Fibroblast of pulmonary artery (primary cell): ENCODE results near the gene GRAMD1A.

Source experiments
- DNase-seq: peaks from one replicate; pipeline ENCODE4 v3.0.0-alpha.2; 2010; ENCODE audit warnings: low read depth
- H3K4me3 ChIP-seq: replicated peaks from 2 replicates; pipeline ENCODE4 v1.5.1; 2011; ENCODE audit warnings: low read depth, mild to moderate bottlenecking, control low read depth, low read length, moderate library complexity
- CTCF ChIP-seq: IDR thresholded peaks from 2 replicates; pipeline ENCODE4 v1.5.1; 2011; ENCODE audit warnings: mild to moderate bottlenecking, control low read depth, low read length, inconsistent platforms; ENCODE audit errors: missing control alignments

The GRAMD1A gene

GRCh38 chr19:34999498-35000337 lies at the start of gene GRAMD1A:
GRAMD1A (plus strand) TSS chr19:35000323; CDS start chr19:35000479, 156 bp downstream.
- peak within 1 kb of the TSS; percentile 86 for H3K4me3 ChIP-seq
- no peak for TF ChIP-seq CTCF
- DNase-seq: peak; percentile 92

- DNase-seq: no peak
- TF ChIP-seq CTCF: no peak
- no peak overlapping the region for H3K4me3 ChIP-seq
Measured at GRCh38 chr19:34953092-34953491, 47.0 kb upstream of the GRAMD1A start.

- TF ChIP-seq CTCF: no peak
- DNase-seq: no peak
- no peak overlapping the region for H3K4me3 ChIP-seq
Measured at GRCh38 chr19:34957830-34958751, 42.0 kb upstream of the GRAMD1A start.

- no peak for TF ChIP-seq CTCF
- H3K4me3 ChIP-seq: no peak overlapping the region
- DNase-seq: no peak
Measured at GRCh38 chr19:34959021-34959420, 41.1 kb upstream of the GRAMD1A start.

- no peak overlapping the region for H3K4me3 ChIP-seq
- DNase-seq: peak; percentile 65
- TF ChIP-seq CTCF: no peak
Measured at GRCh38 chr19:34960103-34960805, 39.9 kb upstream of the GRAMD1A start.

GRCh38 chr19:34960940-34961679 lies 39.0 kb upstream of the GRAMD1A start:
- peak overlapping the region; percentile 88 for H3K4me3 ChIP-seq
- no peak for DNase-seq
- TF ChIP-seq CTCF: no peak
